ENCODE results near the gene QRFP.

DNA sequence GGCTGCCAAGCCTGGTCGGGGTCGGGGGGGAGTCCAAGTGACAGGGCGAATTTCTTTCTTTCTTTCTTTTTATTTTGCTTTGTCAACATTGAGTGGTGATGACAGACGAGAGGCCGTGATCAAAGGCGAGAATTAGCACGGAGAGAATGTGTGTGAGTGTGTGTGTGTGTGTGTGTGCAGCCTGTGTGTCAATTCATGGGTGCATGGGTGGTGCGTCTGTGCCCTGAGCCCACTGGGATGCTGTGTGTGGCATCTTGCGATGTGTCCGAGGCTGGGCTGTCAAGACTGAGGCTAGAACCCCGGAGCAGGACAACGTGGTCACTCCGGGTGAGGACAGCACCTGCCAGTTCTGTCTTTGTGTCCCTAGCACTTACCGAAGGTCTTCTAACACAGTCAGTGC lies 47.2 kb upstream of the QRFP start:
- TF ChIP-seq CTCF (IDR thresholded peaks at IDR 0.05) (no peak), POLR2A (IDR thresholded peaks at IDR 0.05) (no peak)
